Astrocyte (in vitro differentiated cells and primary cell): ENCODE data around the gene PGM5. TPM values are rescaled to one million over a fixed set of nuclear protein-coding genes. Genes with fewer than 3 reads are reported as not detected.

Experiments used
- DNase-seq: peaks from one replicate; pipeline ENCODE4 v3.0.0-alpha.2; 2010; ENCODE audit warnings: low read depth
- FAIRE-seq: peaks from 2 replicates; lab custom pipeline; 2011; peaks lifted over from hg19 to GRCh38; lab: Jason Lieb, UNC
- H2AFZ ChIP-seq: 2 replicates; pipeline ENCODE4 v1.6.0; 2012; ENCODE audit warnings: low read depth, low read length, inconsistent platforms
- H3K27ac ChIP-seq: 2 replicates; pipeline ENCODE4 v1.5.1; 2011; ENCODE audit warnings: low read depth, low read length, inconsistent platforms
- H3K27me3 ChIP-seq: 2 replicates; pipeline ENCODE4 v1.6.0; 2011; ENCODE audit warnings: low read length, inconsistent platforms; ENCODE audit not compliant: insufficient read depth
- H3K36me3 ChIP-seq: 2 replicates; pipeline ENCODE4 v1.5.1; 2011; ENCODE audit warnings: low read length, inconsistent platforms; ENCODE audit not compliant: insufficient read depth
- H3K4me1 ChIP-seq: 2 replicates; pipeline ENCODE4 v1.5.1; 2011; ENCODE audit warnings: low read length, inconsistent platforms; ENCODE audit not compliant: insufficient read depth
- H3K4me2 ChIP-seq: 2 replicates; pipeline ENCODE4 v1.6.0; 2012; ENCODE audit warnings: low read length, inconsistent platforms
- H3K4me3 ChIP-seq: 2 replicates; pipeline ENCODE4 v1.5.1; 2011; ENCODE audit warnings: low read depth, mild to moderate bottlenecking, low read length, inconsistent platforms; ENCODE audit not compliant: insufficient read depth
- H3K79me2 ChIP-seq: 2 replicates; pipeline ENCODE4 v1.6.0; 2012; ENCODE audit warnings: mild to moderate bottlenecking, low read length, inconsistent platforms; ENCODE audit not compliant: insufficient read depth
- H3K9ac ChIP-seq: 2 replicates; pipeline ENCODE4 v1.6.0; 2012; ENCODE audit warnings: mild to moderate bottlenecking, low read length, inconsistent platforms
- H3K9me3 ChIP-seq: 2 replicates; pipeline ENCODE4 v1.5.1; 2012; ENCODE audit warnings: low read depth, mild to moderate bottlenecking, low read length, inconsistent platforms; ENCODE audit not compliant: insufficient read depth
- H4K20me1 ChIP-seq: 2 replicates; pipeline ENCODE4 v1.6.0; 2012; ENCODE audit warnings: low read length, inconsistent platforms; ENCODE audit not compliant: insufficient read depth
- H3K27ac Mint-ChIP-seq: one replicate; pipeline ENCODE4 v1.8.0; 2021; ENCODE audit warnings: mild to moderate bottlenecking, mixed read lengths; ENCODE audit not compliant: unreplicated experiment
- H3K27me3 Mint-ChIP-seq: one replicate; pipeline ENCODE4 v1.8.0; 2021; ENCODE audit warnings: low read depth, mixed read lengths; ENCODE audit not compliant: unreplicated experiment
- H3K36me3 Mint-ChIP-seq: one replicate; pipeline ENCODE4 v1.8.0; 2021; ENCODE audit warnings: low read depth, mixed read lengths; ENCODE audit not compliant: unreplicated experiment
- H3K4me1 Mint-ChIP-seq: one replicate; pipeline ENCODE4 v1.8.0; 2021; ENCODE audit warnings: low read depth, mixed read lengths; ENCODE audit not compliant: unreplicated experiment
- H3K4me3 Mint-ChIP-seq: one replicate; pipeline ENCODE4 v1.8.0; 2021; ENCODE audit warnings: mild to moderate bottlenecking, moderate library complexity, mixed read lengths; ENCODE audit not compliant: unreplicated experiment
- H3K9me3 Mint-ChIP-seq: one replicate; pipeline ENCODE4 v1.8.0; 2021; ENCODE audit warnings: mild to moderate bottlenecking, mixed read lengths; ENCODE audit not compliant: unreplicated experiment
- CTCF ChIP-seq: IDR thresholded peaks from 2 replicates; pipeline ENCODE4 v1.5.1; 2011; ENCODE audit warnings: low read depth, mild to moderate bottlenecking, inconsistent platforms, low read length, moderate library complexity; ENCODE audit not compliant: insufficient read depth
- EZH2 ChIP-seq: IDR thresholded peaks from 2 replicates; pipeline ENCODE4 v1.6.1; 2012; ENCODE audit warnings: mild to moderate bottlenecking, low read length, inconsistent platforms; ENCODE audit not compliant: insufficient read depth
- total RNA-seq: library from RNA; stranded (reverse); gene quantifications from 2 replicates; pipeline ENCODE4 v1.2.1, GENCODE V29; 2021

Gene PGM5
- total RNA-seq, 1 donor from 2014 or later: 1.8 TPM

DNA sequence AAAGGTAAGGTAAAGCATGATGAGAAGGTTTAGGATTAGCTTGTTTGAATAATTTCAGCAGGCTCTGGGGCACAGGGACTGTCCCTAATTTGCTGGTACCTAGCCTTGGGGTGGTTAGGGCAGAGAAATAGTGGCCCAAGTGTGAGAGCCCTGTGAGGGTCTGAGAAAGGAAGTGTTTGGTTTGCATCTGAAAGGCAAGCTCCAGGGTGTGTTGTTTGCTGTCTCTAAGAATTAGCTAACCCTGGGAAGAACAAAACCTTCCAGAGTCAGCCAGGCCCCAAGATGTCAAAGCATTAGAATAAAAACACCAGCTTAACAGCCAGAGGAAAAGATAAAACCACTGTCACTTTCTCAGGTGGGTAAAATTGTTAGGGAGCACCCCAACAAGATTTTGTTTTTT is 153.3 kb downstream of the PGM5 start:
- Mint-ChIP-seq H3K27ac (no peak overlapping the region), H3K4me3 (no peak overlapping the region), H3K36me3 (no peaks in the 10 kb centered on the region), H3K9me3 (no peaks in the 10 kb centered on the region), H3K4me1 (peaks cover 1% of the 10 kb centered on the region), H3K27me3 (peaks cover 32% of the 10 kb centered on the region)
- Histone ChIP-seq H2AFZ (no peak overlapping the region), H4K20me1 (no peaks in the 10 kb centered on the region), H3K36me3 (no peaks in the 10 kb centered on the region), H3K9ac (no peak overlapping the region), H3K27ac (no peak overlapping the region), H3K27me3 (no peaks in the 10 kb centered on the region), H3K79me2 (no peaks in the 10 kb centered on the region), H3K4me3 (no peak overlapping the region), H3K4me1 (no peaks in the 10 kb centered on the region), H3K9me3 (no peaks in the 10 kb centered on the region), H3K4me2 (no peak overlapping the region)
- DNase-seq (no peak), FAIRE-seq (no peak)
- no peak for TF ChIP-seq CTCF
- TF ChIP-seq EZH2: no peak

- Histone ChIP-seq H3K9me3 (no peaks in the 10 kb centered on the region), H3K9ac (no peak overlapping the region), H3K27me3 (no peaks in the 10 kb centered on the region), H2AFZ (no peak overlapping the region), H3K4me3 (no peak overlapping the region), H3K4me1 (no peaks in the 10 kb centered on the region), H3K79me2 (no peaks in the 10 kb centered on the region), H3K27ac (no peak overlapping the region), H4K20me1 (no peaks in the 10 kb centered on the region), H3K4me2 (no peak overlapping the region), H3K36me3 (no peaks in the 10 kb centered on the region)
- Mint-ChIP-seq H3K4me1 (peaks cover 3% of the 10 kb centered on the region), H3K27me3 (peaks cover 27% of the 10 kb centered on the region), H3K36me3 (no peaks in the 10 kb centered on the region), H3K4me3 (no peak overlapping the region), H3K9me3 (peaks cover 5% of the 10 kb centered on the region), H3K27ac (no peak overlapping the region)
- TF ChIP-seq EZH2 (no peak), CTCF (no peak)
- FAIRE-seq: no peak
- no peak for DNase-seq
Observed at GRCh38 chr9:68513385-68513784, 157.0 kb downstream of the PGM5 start.

DNA sequence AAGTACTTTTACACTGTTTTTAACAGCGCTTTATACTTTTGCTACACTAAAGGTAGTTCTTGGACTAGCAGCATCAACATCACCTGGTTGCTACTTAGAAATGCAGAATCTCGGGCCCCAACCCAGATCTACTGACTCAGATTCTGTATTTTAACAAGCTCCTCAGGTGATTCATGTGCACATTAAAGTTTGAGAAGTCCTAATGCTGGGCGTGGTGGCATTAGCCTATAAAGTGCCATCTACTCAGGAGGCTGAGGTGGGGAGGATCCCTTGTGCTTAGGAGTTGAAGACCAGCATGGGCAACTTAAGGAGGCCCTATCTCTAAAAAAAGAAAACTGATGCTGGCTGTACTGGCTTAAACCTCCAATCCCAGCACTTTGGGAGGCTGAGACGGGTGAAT is 157.6 kb downstream of the PGM5 start:
- TF ChIP-seq EZH2 (no peak), CTCF (no peak)
- Histone ChIP-seq H3K4me3 (no peak overlapping the region), H3K79me2 (no peaks in the 10 kb centered on the region), H3K27ac (no peak overlapping the region), H3K9ac (no peak overlapping the region), H3K36me3 (no peaks in the 10 kb centered on the region), H3K9me3 (no peaks in the 10 kb centered on the region), H3K4me2 (no peak overlapping the region), H3K27me3 (no peaks in the 10 kb centered on the region), H2AFZ (no peak overlapping the region), H3K4me1 (no peaks in the 10 kb centered on the region), H4K20me1 (no peaks in the 10 kb centered on the region)
- H3K36me3 Mint-ChIP-seq: no peaks in the 10 kb centered on the region
- peaks cover 6% of the 10 kb centered on the region for H3K9me3 Mint-ChIP-seq
- peaks cover 3% of the 10 kb centered on the region for H3K4me1 Mint-ChIP-seq
- no peak for DNase-seq
- H3K4me3 Mint-ChIP-seq: no peak overlapping the region
- no peak for FAIRE-seq
- peaks cover 21% of the 10 kb centered on the region for H3K27me3 Mint-ChIP-seq
- H3K27ac Mint-ChIP-seq: no peak overlapping the region
